Activated naive CD8-positive, alpha-beta T cell treated with anti-CD3 and anti-CD28 coated beads, Interleukin-2, amount 50 U/mL, for 24 hours (primary cell): Measurements from ENCODE around the gene ETV3L.
"Not testable (repeated sequence)": the region's sequence is repeated elsewhere in the genome, so short reads cannot be mapped to it uniquely, and the experiment has no call there.

Experiments
- ATAC-seq: fragments of 150-1000 bp; cut with Tn5 transposase; one replicate; pipeline ENCODE4 v1.10.0; 2021
- DNase-seq: peaks from one replicate; pipeline ENCODE4 v3.0.0; 2021
- H3K27ac Mint-ChIP-seq: one replicate; pipeline ENCODE4 v1.8.0; 2021; ENCODE audit warnings: mild to moderate bottlenecking, mixed read lengths
- H3K27me3 Mint-ChIP-seq: one replicate; pipeline ENCODE4 v1.8.0; 2021; ENCODE audit warnings: mixed read lengths
- H3K36me3 Mint-ChIP-seq: one replicate; pipeline ENCODE4 v1.8.0; 2021; ENCODE audit warnings: low read depth, mixed read lengths
- H3K4me1 Mint-ChIP-seq: one replicate; pipeline ENCODE4 v1.8.0; 2021; ENCODE audit warnings: mixed read lengths
- H3K4me3 Mint-ChIP-seq: one replicate; pipeline ENCODE4 v1.8.0; 2021; ENCODE audit warnings: mild to moderate bottlenecking, moderate library complexity, mixed read lengths
- H3K9me3 Mint-ChIP-seq: one replicate; pipeline ENCODE4 v1.8.0; 2021; ENCODE audit warnings: mixed read lengths

ETV3L gene

DNA sequence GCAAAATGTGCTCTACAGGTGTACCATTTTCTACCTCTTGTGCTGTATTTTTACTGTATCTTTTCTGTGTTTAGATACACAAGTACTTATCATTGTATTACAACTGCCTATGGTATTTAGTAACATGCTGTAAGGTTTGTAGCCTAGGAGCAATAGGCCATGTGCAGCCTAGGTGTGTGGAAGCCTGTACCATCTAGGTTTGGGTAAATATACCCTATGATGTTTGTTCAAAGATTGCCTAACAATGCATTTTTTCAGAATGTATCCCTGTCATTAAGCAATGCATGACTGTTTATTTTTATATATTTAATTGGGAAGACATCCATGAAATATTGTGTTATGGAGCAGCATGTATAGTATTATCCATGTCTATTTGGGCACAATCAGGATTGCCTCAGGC is 11.0 kb downstream of the ETV3L start:
- H3K27ac Mint-ChIP-seq, result no peak overlapping the region
- H3K9me3 Mint-ChIP-seq, result no peaks in the 10 kb centered on the region
- peaks cover 6% of the 10 kb centered on the region for H3K27me3 Mint-ChIP-seq
- no peak for DNase-seq
- no peaks in the 10 kb centered on the region for H3K4me1 Mint-ChIP-seq
- ATAC-seq, result no peak
- H3K4me3 Mint-ChIP-seq, result no peak overlapping the region
- H3K36me3 Mint-ChIP-seq, result no peaks in the 10 kb centered on the region

GRCh38 chr1:157087030-157087429 is 12.6 kb downstream of the ETV3L start:
- Mint-ChIP-seq H3K27me3 (peaks cover 6% of the 10 kb centered on the region), H3K4me3 (no peak overlapping the region), H3K4me1 (no peaks in the 10 kb centered on the region), H3K36me3 (no peaks in the 10 kb centered on the region), H3K9me3 (no peaks in the 10 kb centered on the region), H3K27ac (no peak overlapping the region)
- DNase-seq (no peak), ATAC-seq (no peak)

- Mint-ChIP-seq H3K9me3 (no peaks in the 10 kb centered on the region), H3K27me3 (peaks cover 6% of the 10 kb centered on the region), H3K27ac (no peak overlapping the region), H3K4me1 (no peaks in the 10 kb centered on the region), H3K36me3 (no peaks in the 10 kb centered on the region), H3K4me3 (no peak overlapping the region)
- DNase-seq (no peak), ATAC-seq (no peak)
Measured at GRCh38 chr1:157086299-157086698, 13.3 kb downstream of the ETV3L start.

DNA sequence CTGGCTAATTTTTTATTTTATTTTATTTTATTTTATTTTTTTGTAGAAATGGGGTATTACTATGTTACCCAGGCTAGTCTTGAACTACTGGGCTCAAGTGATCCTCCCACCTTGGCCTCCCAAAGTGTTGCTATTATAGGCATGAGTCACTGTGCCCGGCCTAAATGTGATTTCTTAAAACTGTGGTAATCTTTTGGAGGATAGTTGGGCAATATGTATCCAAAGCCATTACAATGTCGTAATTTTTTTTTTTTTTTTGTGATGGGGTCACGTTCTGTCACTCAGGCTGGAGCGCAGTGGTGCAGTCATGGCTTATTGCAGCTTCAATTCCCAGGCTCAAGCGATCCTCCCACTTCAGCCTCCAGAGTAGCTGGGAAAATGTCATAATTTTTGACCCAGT is 14.2 kb downstream of the ETV3L start:
- no peak for DNase-seq
- no peaks in the 10 kb centered on the region for H3K9me3 Mint-ChIP-seq

GRCh38 chr1:157084720-157085119 is 14.9 kb downstream of the ETV3L start:
- DNase-seq (no peak), ATAC-seq (no peak)
- no peak overlapping the region for H3K27ac Mint-ChIP-seq
- H3K4me1 Mint-ChIP-seq, result no peaks in the 10 kb centered on the region
- H3K27me3 Mint-ChIP-seq, result peaks cover 4% of the 10 kb centered on the region
- no peaks in the 10 kb centered on the region for H3K9me3 Mint-ChIP-seq
- no peaks in the 10 kb centered on the region for H3K36me3 Mint-ChIP-seq
- no peak overlapping the region for H3K4me3 Mint-ChIP-seq

More for the DNA sequence above, 14.2 kb downstream of the ETV3L start:
- no peak overlapping the region for H3K27ac Mint-ChIP-seq
- no peak overlapping the region for H3K4me3 Mint-ChIP-seq
- H3K36me3 Mint-ChIP-seq, result no peaks in the 10 kb centered on the region
- no peak for ATAC-seq
- H3K4me1 Mint-ChIP-seq, result no peaks in the 10 kb centered on the region
- peaks cover 6% of the 10 kb centered on the region for H3K27me3 Mint-ChIP-seq

DNA sequence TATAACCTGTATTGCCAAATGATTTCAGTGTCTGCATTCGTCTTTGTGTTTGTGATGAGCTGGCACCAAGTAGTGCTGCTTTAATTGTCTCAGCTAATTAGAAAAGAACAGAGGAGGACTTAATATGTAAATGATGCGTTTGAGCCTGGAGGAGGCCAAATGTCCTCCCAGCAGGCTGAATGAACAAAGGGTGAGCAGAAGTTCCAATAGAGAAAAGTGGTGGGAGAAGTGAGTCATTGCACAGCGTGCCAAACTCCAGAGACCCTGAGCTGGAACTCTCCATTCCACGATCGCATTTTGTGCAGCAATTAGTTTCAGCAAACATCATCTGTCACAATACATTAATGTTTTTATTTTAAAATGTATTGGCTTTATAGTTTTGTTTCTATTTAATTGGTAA is 17.9 kb downstream of the ETV3L start:
- Mint-ChIP-seq H3K27me3 (peaks cover 19% of the 10 kb centered on the region), H3K27ac (no peak overlapping the region), H3K9me3 (no peaks in the 10 kb centered on the region), H3K36me3 (no peaks in the 10 kb centered on the region), H3K4me1 (no peaks in the 10 kb centered on the region), H3K4me3 (no peak overlapping the region)
- DNase-seq (no peak), ATAC-seq (no peak)

DNA sequence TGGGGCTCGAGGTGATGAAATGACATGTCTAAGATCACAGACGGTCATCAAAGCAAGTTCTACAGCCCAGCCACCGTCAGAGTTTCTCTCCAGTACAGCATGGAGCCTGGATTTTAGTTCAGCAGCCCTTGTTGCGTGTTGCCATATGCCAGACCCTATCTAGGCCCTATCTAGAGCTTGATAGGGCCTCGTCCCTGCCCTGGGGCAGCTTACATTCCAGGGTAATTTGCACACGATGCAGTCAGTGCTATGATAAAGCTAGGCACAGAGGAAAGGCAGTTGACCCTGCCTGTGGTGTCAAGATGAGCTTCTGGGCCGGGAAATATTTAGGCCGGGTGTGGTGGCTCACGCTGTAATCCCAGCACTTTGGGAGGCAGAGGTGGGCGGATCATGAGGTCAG is 18.9 kb downstream of the ETV3L start:
- Mint-ChIP-seq H3K4me3 (no peak overlapping the region), H3K9me3 (no peaks in the 10 kb centered on the region), H3K4me1 (no peaks in the 10 kb centered on the region), H3K27ac (no peak overlapping the region), H3K27me3 (peaks cover 26% of the 10 kb centered on the region), H3K36me3 (no peaks in the 10 kb centered on the region)
- no peak for ATAC-seq
- DNase-seq, result no peak

GRCh38 chr1:157077394-157077793 is 22.2 kb downstream of the ETV3L start:
- Mint-ChIP-seq H3K27me3 (peaks cover 37% of the 10 kb centered on the region), H3K9me3 (no peaks in the 10 kb centered on the region), H3K36me3 (no peaks in the 10 kb centered on the region), H3K4me1 (no peaks in the 10 kb centered on the region), H3K27ac (no peak overlapping the region), H3K4me3 (no peak overlapping the region)
- no peak for ATAC-seq
- DNase-seq, result no peak

DNA sequence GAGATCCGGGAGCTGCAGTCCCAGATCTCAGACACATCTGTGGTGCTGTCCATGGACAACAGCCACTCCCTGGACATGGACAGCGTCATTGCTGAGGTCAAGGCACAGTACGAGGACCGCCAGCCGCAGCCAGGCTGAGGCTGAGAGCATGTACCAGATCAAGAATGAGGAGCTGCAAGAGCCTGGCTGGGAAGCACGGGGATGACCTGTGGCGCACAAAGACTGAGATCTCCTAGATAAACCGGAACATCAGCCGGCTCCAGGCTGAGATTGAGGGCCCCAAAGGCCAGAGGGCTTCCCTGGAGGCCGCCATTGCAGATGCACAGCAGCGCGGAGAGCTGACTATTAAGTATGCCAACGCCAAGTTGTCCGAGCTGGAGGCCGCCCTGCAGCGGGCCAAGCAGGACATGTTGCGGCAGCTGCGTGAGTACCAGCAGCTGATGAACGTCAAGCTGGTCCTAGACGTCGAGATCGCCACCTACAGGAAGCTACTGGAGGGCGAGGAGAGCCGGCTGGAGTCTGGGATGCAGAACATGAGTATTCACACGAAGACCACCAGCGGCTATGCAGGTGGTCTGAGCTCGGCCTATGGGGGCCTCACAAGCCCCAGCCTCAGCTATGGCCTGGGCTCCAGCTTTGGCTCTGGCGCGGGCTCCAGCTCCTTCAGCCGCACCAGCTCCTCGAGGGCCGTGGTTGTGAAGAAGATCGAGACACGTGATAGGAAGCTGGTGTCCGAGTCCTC is 25.5 kb downstream of the ETV3L start:
- Mint-ChIP-seq H3K27ac (no peak overlapping the region), H3K9me3 (no peaks in the 10 kb centered on the region), H3K36me3 (no peaks in the 10 kb centered on the region), H3K27me3 (peaks cover 37% of the 10 kb centered on the region), H3K4me1 (no peaks in the 10 kb centered on the region), H3K4me3 (no peak overlapping the region)
- DNase-seq (peak; percentile 48), ATAC-seq (no peak)

GRCh38 chr1:157069601-157070000 is 30.0 kb downstream of the ETV3L start:
- H3K27me3 Mint-ChIP-seq, result peaks cover 46% of the 10 kb centered on the region
- H3K36me3 Mint-ChIP-seq, result no peaks in the 10 kb centered on the region
- DNase-seq, result no peak
- H3K4me3 Mint-ChIP-seq, result no peak overlapping the region
- H3K27ac Mint-ChIP-seq, result no peak overlapping the region
- H3K4me1 Mint-ChIP-seq, result no peaks in the 10 kb centered on the region
- no peak for ATAC-seq
- no peaks in the 10 kb centered on the region for H3K9me3 Mint-ChIP-seq

GRCh38 chr1:157059241-157059640 is 40.4 kb downstream of the ETV3L start:
- not testable (repeated sequence) for H3K36me3 Mint-ChIP-seq, H3K9me3 Mint-ChIP-seq, H3K27ac Mint-ChIP-seq, H3K4me3 Mint-ChIP-seq, DNase-seq, H3K4me1 Mint-ChIP-seq, ATAC-seq
- H3K27me3 Mint-ChIP-seq, result peaks cover 45% of the 10 kb centered on the region

DNA sequence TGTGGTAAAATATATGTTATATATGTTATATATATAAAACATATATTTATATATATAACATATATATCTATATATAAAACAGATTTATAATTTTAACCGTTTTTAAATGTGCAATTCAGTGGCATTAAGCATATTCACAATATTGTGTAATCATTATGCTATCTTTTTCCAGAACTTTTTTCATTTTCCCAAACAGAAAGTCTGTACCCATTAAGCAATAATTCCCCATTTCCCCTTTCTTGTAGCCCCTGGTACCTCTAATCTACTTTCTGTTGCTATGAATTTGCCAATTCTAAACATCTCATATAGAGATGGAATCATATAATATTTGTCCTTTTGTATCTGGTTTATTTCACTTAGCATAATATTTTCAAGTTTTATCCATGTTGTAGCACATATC is 43.3 kb downstream of the ETV3L start:
- Mint-ChIP-seq H3K36me3 (peaks cover 2% of the 10 kb centered on the region), H3K4me3 (no peak overlapping the region), H3K9me3 (peaks cover 12% of the 10 kb centered on the region), H3K4me1 (no peaks in the 10 kb centered on the region), H3K27me3 (peaks cover 46% of the 10 kb centered on the region), H3K27ac (no peak overlapping the region)
- no peak for DNase-seq
- no peak for ATAC-seq

- H3K27me3 Mint-ChIP-seq, result peaks cover 51% of the 10 kb centered on the region
- not testable (repeated sequence) for H3K36me3 Mint-ChIP-seq, H3K27ac Mint-ChIP-seq, H3K9me3 Mint-ChIP-seq, DNase-seq, ATAC-seq, H3K4me3 Mint-ChIP-seq, H3K4me1 Mint-ChIP-seq
Measured at GRCh38 chr1:157055729-157056128, 43.9 kb downstream of the ETV3L start.

DNA sequence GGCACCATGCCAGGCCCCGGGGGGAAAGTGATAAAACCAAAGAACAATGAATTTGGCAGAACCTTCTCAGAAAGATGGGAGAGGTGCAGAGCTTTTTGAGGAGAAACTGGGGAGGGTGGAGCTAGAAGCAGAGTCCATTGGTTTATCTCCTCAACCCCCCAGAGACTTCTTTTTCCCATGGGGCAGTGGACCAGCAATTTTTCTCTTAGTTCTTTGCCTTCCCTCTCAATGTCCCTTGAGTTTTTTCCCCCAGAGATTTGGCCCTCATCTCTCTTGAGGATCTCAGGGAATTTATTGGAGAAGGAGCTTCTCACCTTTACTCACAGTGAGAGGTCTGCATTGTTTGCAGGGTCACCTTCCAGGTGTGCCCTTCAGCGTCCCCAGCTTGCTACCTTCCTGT is 48.8 kb downstream of the ETV3L start:
- Mint-ChIP-seq H3K27ac (no peak overlapping the region), H3K27me3 (peaks cover 68% of the 10 kb centered on the region), H3K9me3 (peaks cover 5% of the 10 kb centered on the region), H3K4me3 (no peak overlapping the region), H3K4me1 (peaks cover 10% of the 10 kb centered on the region), H3K36me3 (peaks cover 2% of the 10 kb centered on the region)
- no peak for ATAC-seq
- DNase-seq, result no peak

DNA sequence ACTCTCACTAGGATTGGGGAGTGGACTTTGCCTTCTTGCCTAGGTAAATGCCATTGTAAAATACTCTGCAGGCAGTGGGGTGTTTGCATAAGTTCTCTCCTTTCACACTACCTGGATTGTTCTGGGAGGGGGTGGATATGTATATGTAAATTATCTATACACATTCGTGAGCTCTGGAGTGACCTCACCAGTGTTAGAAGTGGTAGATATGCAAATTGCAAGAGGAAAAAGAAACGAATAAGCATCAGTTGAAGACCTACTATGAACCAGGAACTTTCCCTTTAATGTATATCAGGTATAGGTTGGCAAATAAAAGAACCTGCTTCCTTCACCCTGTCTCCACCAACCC is 52.6 kb downstream of the ETV3L start:
- DNase-seq (no peak), ATAC-seq (no peak)
- Mint-ChIP-seq H3K4me1 (peaks cover 13% of the 10 kb centered on the region), H3K9me3 (peaks cover under 1% of the 10 kb centered on the region), H3K27ac (no peak overlapping the region), H3K36me3 (no peaks in the 10 kb centered on the region), H3K4me3 (peak overlapping the region; percentile 84), H3K27me3 (peaks cover 84% of the 10 kb centered on the region)
